Endodermal cell (in vitro differentiated cells): Measurements from ENCODE around the gene DDX6. TPM values are rescaled to one million over a fixed set of nuclear protein-coding genes. Genes with fewer than 3 reads are reported as not detected.
"Not testable (repeated sequence)": the region's sequence is repeated elsewhere in the genome, so short reads cannot be mapped to it uniquely, and the experiment has no call there.

Source experiments
- DNase-seq: peaks from one replicate; pipeline ENCODE4 v3.0.0-alpha.2; 2017
- H3K27ac ChIP-seq: 2 replicates; pipeline ENCODE4 v1.5.1; 2013; ENCODE audit warnings: mild to moderate bottlenecking, low read depth, low read length, moderate library complexity
- H3K27me3 ChIP-seq: 2 replicates; pipeline ENCODE4 v1.6.1; 2013; ENCODE audit warnings: mild to moderate bottlenecking, low read length, moderate library complexity; ENCODE audit not compliant: insufficient read depth, control insufficient read depth, poor library complexity, severe bottlenecking
- H3K36me3 ChIP-seq: 2 replicates; pipeline ENCODE4 v1.7.0; 2013; ENCODE audit warnings: mild to moderate bottlenecking, low read length, moderate library complexity; ENCODE audit not compliant: control insufficient read depth, insufficient read depth
- H3K4me1 ChIP-seq: one replicate; pipeline ENCODE4 v1.7.0; 2013; ENCODE audit warnings: low read length; ENCODE audit not compliant: control insufficient read depth, insufficient read depth
- H3K4me3 ChIP-seq: 2 replicates; pipeline ENCODE4 v1.5.1; 2013; ENCODE audit warnings: mild to moderate bottlenecking, low read length, moderate library complexity
- H3K9ac ChIP-seq: 2 replicates; pipeline ENCODE4 v1.6.1; 2013; ENCODE audit warnings: mild to moderate bottlenecking, low read length, moderate library complexity; ENCODE audit not compliant: poor library complexity, severe bottlenecking; ENCODE audit errors: extremely low read depth
- H3K9me3 ChIP-seq: 2 replicates; pipeline ENCODE4 v1.6.1; 2013; ENCODE audit warnings: mild to moderate bottlenecking, low read length, moderate library complexity; ENCODE audit not compliant: control insufficient read depth
- H3K27ac Mint-ChIP-seq: 2 replicates; pipeline ENCODE4 v1.8.0; 2020; ENCODE audit warnings: mixed read lengths
- H3K27me3 Mint-ChIP-seq: 2 replicates; pipeline ENCODE4 v1.8.0; 2021; ENCODE audit warnings: mild to moderate bottlenecking, mixed read lengths; ENCODE audit not compliant: insufficient read depth
- H3K36me3 Mint-ChIP-seq: 2 replicates; pipeline ENCODE4 v1.8.0; 2020; ENCODE audit warnings: low read depth, mixed read lengths
- H3K4me1 Mint-ChIP-seq: 2 replicates; pipeline ENCODE4 v1.8.0; 2020; ENCODE audit warnings: mixed read lengths
- H3K4me3 Mint-ChIP-seq: 2 replicates; pipeline ENCODE4 v1.8.0; 2020; ENCODE audit warnings: mild to moderate bottlenecking, moderate library complexity, mixed read lengths
- H3K9me3 Mint-ChIP-seq: 2 replicates; pipeline ENCODE4 v1.8.0; 2020; ENCODE audit warnings: mild to moderate bottlenecking, mixed read lengths
- WGBS, 2 experiments: methylation state at CpG; one replicate each; pipeline versions ENCODE4 v1.1.5 to v1.1.7; 2013; ENCODE audit warnings: missing lambda C conversion rate in 2 of 2, mixed read lengths in 1 of 2; ENCODE audit not compliant: insufficient coverage in 1 of 2, insufficient read length in 1 of 2; 5-methylcytosine and 5-hydroxymethylcytosine counted together
- total RNA-seq, 2 donors: library from RNA; stranded (reverse); fragmentation: NEBNext Ultra II Directional in 1 of 2; extraction: Animal tissue kit (Norgen Biotek cat#: 25700) in 1 of 2; gene quantifications; 2 replicates in 1 of 2; 3 replicates in 1 of 2; pipeline ENCODE4 v1.2.1, GENCODE V29; 2021
- TF ChIP-seq, protein P1 (sequence below): fragments of 200-600 bp; sonication (generic); conservative IDR thresholded peaks from 2 replicates; pipeline ENCODE4 v1.5.0; 2021; ENCODE audit warnings: antibody characterized with exemption, mild to moderate bottlenecking

Gene DDX6
- total RNA-seq, 2 donors from 2014 or later = 103 to 133 TPM

DNA sequence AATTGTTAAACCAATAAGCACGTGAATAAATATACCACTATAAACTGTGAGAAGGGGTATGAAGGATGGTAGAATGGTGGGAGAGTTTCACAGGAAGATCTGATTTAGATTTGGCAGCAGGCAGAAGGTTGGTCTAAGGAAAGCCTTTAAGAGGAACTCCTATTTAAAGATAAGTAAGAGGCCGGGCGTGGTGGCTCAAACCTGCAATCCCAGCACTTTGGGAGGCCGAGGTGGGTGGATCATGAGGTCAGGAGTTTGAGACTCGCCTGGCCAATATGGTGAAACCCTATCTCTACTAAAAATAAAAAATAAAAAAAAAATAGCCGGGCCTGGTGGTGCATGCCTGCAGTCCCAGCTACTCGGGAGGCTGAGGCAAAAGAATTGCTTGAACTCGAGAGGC lies 46.9 kb upstream of the DDX6 start:
- H3K27me3 ChIP-seq = no peaks in the 10 kb centered on the region
- 89 to 94% methylated on average over 3 to 8 of the region's 8 CpGs for WGBS, 2 experiments
- Mint-ChIP-seq H3K27me3 (no peaks in the 10 kb centered on the region), H3K27ac (no peak overlapping the region), H3K36me3 (no peaks in the 10 kb centered on the region), H3K4me3 (no peak overlapping the region), H3K9me3 (no peaks in the 10 kb centered on the region), H3K4me1 (no peaks in the 10 kb centered on the region)
- H3K9me3 ChIP-seq = no peaks in the 10 kb centered on the region
- TF ChIP-seq, protein P1, sequence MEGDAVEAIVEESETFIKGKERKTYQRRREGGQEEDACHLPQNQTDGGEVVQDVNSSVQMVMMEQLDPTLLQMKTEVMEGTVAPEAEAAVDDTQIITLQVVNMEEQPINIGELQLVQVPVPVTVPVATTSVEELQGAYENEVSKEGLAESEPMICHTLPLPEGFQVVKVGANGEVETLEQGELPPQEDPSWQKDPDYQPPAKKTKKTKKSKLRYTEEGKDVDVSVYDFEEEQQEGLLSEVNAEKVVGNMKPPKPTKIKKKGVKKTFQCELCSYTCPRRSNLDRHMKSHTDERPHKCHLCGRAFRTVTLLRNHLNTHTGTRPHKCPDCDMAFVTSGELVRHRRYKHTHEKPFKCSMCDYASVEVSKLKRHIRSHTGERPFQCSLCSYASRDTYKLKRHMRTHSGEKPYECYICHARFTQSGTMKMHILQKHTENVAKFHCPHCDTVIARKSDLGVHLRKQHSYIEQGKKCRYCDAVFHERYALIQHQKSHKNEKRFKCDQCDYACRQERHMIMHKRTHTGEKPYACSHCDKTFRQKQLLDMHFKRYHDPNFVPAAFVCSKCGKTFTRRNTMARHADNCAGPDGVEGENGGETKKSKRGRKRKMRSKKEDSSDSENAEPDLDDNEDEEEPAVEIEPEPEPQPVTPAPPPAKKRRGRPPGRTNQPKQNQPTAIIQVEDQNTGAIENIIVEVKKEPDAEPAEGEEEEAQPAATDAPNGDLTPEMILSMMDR = no peak
- no peak for DNase-seq
- no peak overlapping the region for H3K4me3 ChIP-seq
- H3K27ac ChIP-seq = no peak overlapping the region
- H3K4me1 ChIP-seq = no peaks in the 10 kb centered on the region
- H3K9ac ChIP-seq = no peak overlapping the region
- no peaks in the 10 kb centered on the region for H3K36me3 ChIP-seq

DNA sequence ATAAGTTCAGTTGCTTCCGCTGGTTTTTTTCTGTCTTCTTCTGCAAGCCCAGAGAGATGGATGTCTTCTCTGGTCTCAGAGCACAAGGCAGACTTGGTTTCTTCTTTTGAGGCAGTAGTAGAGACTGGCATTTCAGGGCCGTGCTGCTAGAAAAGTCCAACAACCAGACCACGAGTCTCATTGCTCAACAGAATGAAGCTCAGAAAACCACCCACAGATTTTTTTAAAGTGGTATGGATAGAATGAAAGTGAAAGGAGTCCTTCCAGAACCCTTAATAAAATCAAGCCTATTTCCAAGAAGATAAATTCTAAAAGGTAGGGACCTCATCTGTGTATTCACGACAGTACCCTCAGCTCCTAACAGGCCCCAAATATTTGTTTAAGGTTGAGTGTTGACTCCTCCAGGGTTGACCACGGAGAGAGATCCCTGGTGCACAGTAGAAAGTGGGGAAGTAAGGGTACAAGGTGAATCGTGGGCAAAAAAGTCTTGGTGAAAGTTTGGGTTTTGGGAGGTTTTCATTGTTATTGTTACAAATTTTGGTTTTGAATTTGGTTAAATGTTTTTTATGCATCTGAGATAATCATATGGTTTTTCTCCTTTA lies 43.6 kb upstream of the DDX6 start:
- Histone ChIP-seq H3K4me1 (no peaks in the 10 kb centered on the region), H3K27ac (no peak overlapping the region), H3K9ac (no peak overlapping the region), H3K27me3 (no peaks in the 10 kb centered on the region), H3K9me3 (no peaks in the 10 kb centered on the region), H3K36me3 (no peaks in the 10 kb centered on the region), H3K4me3 (no peak overlapping the region)
- WGBS, 2 experiments = 87 to 93% methylated on average over 3 to 6 of the region's 6 CpGs
- H3K27me3 Mint-ChIP-seq = no peaks in the 10 kb centered on the region
- no peak overlapping the region for H3K4me3 Mint-ChIP-seq
- H3K4me1 Mint-ChIP-seq = no peaks in the 10 kb centered on the region
- DNase-seq = no peak
- H3K27ac Mint-ChIP-seq = no peak overlapping the region
- TF ChIP-seq, protein P1 = no peak
- no peaks in the 10 kb centered on the region for H3K36me3 Mint-ChIP-seq
- no peaks in the 10 kb centered on the region for H3K9me3 Mint-ChIP-seq

DNA sequence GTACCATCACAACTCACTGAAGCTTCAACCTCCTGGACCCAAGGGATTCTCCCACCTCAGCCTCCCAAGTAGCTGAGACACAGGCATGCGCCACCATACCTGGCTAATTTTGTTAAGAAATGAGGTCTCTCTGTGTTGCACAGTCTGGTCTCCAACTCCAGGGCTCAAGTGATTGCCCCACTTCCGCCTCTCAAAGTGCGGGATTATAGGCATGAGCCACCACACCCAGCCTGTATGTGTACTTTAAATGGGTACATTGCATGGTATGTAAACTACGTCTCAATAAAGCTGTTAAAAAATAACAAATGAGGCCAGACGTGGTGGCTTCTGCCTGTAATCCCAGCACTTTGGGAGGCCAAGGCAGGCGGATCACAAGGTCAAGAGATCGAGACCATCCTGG lies 36.2 kb upstream of the DDX6 start:
- no peak overlapping the region for H3K27ac Mint-ChIP-seq
- H3K4me3 ChIP-seq = no peak overlapping the region
- H3K27me3 Mint-ChIP-seq = no peaks in the 10 kb centered on the region
- H3K9me3 Mint-ChIP-seq = no peaks in the 10 kb centered on the region
- H3K9me3 ChIP-seq = no peaks in the 10 kb centered on the region
- H3K36me3 Mint-ChIP-seq = no peaks in the 10 kb centered on the region
- WGBS, 2 experiments = 88 to 95% methylated on average over 7 of the region's 7 CpGs
- TF ChIP-seq, protein P1 = no peak
- H3K4me3 Mint-ChIP-seq = no peak overlapping the region
- H3K4me1 Mint-ChIP-seq = no peaks in the 10 kb centered on the region
- H3K36me3 ChIP-seq = no peaks in the 10 kb centered on the region
- H3K4me1 ChIP-seq = no peaks in the 10 kb centered on the region
- no peak overlapping the region for H3K27ac ChIP-seq
- no peaks in the 10 kb centered on the region for H3K27me3 ChIP-seq
- H3K9ac ChIP-seq = no peak overlapping the region
- no peak for DNase-seq

DNA sequence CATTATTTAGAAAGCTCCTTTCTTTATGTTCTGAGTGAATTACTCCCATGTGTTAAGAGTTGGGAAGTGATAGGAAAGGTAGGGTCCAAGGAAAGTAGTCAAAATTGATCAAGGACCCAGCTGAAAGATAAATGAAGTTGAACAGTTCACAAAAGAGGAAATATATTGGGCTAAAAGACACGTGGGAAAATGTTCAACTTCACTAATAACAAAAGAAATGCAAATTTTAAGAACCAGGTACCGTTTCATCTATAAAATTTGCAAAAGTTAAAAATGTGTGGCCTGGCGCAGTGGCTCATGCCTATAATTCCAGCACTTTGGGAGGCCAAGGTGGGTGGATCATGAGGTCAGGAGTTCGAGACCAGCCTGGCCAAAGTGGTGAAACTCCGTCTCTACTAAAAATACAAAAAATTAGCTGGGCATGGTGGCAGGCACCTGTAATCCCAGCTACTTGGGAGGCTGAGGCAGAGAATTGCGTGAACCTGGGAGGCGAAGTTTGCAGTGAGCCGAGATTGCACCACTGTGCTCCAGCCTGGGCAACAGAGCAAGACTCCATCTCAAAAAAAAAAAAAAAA lies 32.1 kb upstream of the DDX6 start:
- not testable (repeated sequence) for H3K9ac ChIP-seq, H3K9me3 ChIP-seq, H3K36me3 ChIP-seq, H3K36me3 Mint-ChIP-seq, H3K4me3 Mint-ChIP-seq, H3K4me1 ChIP-seq, H3K27me3 Mint-ChIP-seq, H3K9me3 Mint-ChIP-seq, H3K4me1 Mint-ChIP-seq, H3K27ac ChIP-seq, H3K4me3 ChIP-seq, DNase-seq, H3K27me3 ChIP-seq, H3K27ac Mint-ChIP-seq
- 88 to 93% methylated on average over 4 to 8 of the region's 8 CpGs for WGBS, 2 experiments
